H1 (cell line): ENCODE data around the gene ZNF70. TPM values are rescaled to one million over a fixed set of nuclear protein-coding genes. Genes with fewer than 3 reads are reported as not detected.

Source experiments
- EGR1 ChIP-seq: IDR thresholded peaks from 2 replicates; pipeline ENCODE4 v1.6.1; 2011; ENCODE audit warnings: low read depth, low read length, borderline replicate concordance
- HDAC6 ChIP-seq: IDR thresholded peaks from one replicate; pipeline ENCODE4 v1.7.1; 2012; ENCODE audit warnings: low read depth, mild to moderate bottlenecking, inconsistent platforms, low read length, moderate library complexity
- polyA plus RNA-seq, 7 experiments: library from polyadenylated mRNA; depleted of rRNA in 3 of 7; stranded (reverse) in 5 of 7; unstranded in 2 of 7; fragments of >200 nt in 5 of 7; fragments of 200-250 nt in 2 of 7; gene quantifications; 1 replicate in 5 of 7; 2 replicates in 1 of 7; 4 replicates in 1 of 7; pipeline versions ENCODE4 v1.2.1 to v1.2.3, GENCODE V29; 2011 to 2013; ENCODE audit warnings: missing spikeins in 2 of 7, mixed read lengths in 2 of 7
- total RNA-seq: library from RNA; stranded (reverse); fragmentation: NEBNext Ultra II Directional; extraction: Animal tissue kit (Norgen Biotek cat#: 25700); gene quantifications from 2 replicates; pipeline ENCODE4 v1.2.1, GENCODE V29; 2021

ZNF70 gene
- total and polyA plus RNA-seq, 2 of the 8 experiments (the other 6 are each of a cell fraction or from before 2014, with no cell fraction given), result 1.1 to 2.6 TPM

GRCh38 chr22:23787600-23787896 is 36.6 kb upstream of the ZNF70 start (continued):
- TF ChIP-seq HDAC6 (no peak), EGR1 (no peak)
- TF ChIP-seq, all 59 proteins: peak for 0
